GM12875 (cell line): Measurements from ENCODE around the gene ROR1.

Experiments used
- H3K4me3 ChIP-seq: one replicate; pipeline ENCODE4 v1.5.1; 2011; ENCODE audit warnings: low read depth, low read length, control low read depth
- CTCF ChIP-seq: IDR thresholded peaks from 2 replicates; pipeline ENCODE4 v1.5.1; 2011; ENCODE audit warnings: low read depth, mild to moderate bottlenecking, control low read depth, inconsistent platforms, low read length, moderate library complexity, borderline replicate concordance; ENCODE audit not compliant: insufficient read depth

The ROR1 gene

GRCh38 chr1:63856924-63857323, 83.1 kb downstream of the ROR1 start:
- TF ChIP-seq CTCF = no peak

GRCh38 chr1:63857478-63857877, 83.7 kb downstream of the ROR1 start:
- TF ChIP-seq CTCF = no peak
- no peak overlapping the region for H3K4me3 ChIP-seq

More at GRCh38 chr1:63856924-63857323, 83.1 kb downstream of the ROR1 start:
- H3K4me3 ChIP-seq = no peak overlapping the region

- H3K4me3 ChIP-seq = no peak overlapping the region
- TF ChIP-seq CTCF = no peak
Measured at GRCh38 chr1:63858153-63858552, 84.3 kb downstream of the ROR1 start.

GRCh38 chr1:63859480-63860275, 85.9 kb downstream of the ROR1 start:
- H3K4me3 ChIP-seq = no peak overlapping the region
- no peak for TF ChIP-seq CTCF

GRCh38 chr1:63861052-63861691, 87.4 kb downstream of the ROR1 start:
- no peak for TF ChIP-seq CTCF
- H3K4me3 ChIP-seq = no peak overlapping the region

- no peak overlapping the region for H3K4me3 ChIP-seq
- TF ChIP-seq CTCF = no peak
Measured at GRCh38 chr1:63863145-63863544, 89.3 kb downstream of the ROR1 start.

- TF ChIP-seq CTCF = no peak
- H3K4me3 ChIP-seq = no peak overlapping the region
Measured at GRCh38 chr1:63864224-63864641, 90.4 kb downstream of the ROR1 start.
